ENCODE data around the gene SNX25. TPM values are rescaled to one million over a fixed set of nuclear protein-coding genes. Genes with fewer than 3 reads are reported as not detected.

SNX25 gene
- polyA plus RNA-seq, 1 experiment = 12.6 TPM

DNA sequence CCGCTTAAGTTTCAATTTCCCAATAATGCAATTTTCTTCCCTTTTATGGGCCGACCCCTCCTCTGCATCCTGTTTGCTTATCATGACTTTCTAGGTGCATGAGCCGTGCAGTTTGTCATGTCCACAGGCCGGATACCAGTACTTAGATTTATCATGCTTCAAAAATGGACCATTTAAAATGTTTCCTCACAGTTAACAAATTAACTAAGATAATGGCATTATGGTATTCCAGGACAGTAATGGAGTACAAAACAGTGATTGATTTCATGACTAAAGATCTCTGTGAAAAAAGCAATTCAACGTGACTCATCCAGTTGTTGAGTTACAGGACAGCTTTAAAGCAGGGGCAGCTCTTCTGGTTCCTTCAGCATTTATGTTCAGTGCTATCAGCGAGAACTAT, 23.0 kb downstream of the SNX25 start:
- TF ChIP-seq, protein P1, sequence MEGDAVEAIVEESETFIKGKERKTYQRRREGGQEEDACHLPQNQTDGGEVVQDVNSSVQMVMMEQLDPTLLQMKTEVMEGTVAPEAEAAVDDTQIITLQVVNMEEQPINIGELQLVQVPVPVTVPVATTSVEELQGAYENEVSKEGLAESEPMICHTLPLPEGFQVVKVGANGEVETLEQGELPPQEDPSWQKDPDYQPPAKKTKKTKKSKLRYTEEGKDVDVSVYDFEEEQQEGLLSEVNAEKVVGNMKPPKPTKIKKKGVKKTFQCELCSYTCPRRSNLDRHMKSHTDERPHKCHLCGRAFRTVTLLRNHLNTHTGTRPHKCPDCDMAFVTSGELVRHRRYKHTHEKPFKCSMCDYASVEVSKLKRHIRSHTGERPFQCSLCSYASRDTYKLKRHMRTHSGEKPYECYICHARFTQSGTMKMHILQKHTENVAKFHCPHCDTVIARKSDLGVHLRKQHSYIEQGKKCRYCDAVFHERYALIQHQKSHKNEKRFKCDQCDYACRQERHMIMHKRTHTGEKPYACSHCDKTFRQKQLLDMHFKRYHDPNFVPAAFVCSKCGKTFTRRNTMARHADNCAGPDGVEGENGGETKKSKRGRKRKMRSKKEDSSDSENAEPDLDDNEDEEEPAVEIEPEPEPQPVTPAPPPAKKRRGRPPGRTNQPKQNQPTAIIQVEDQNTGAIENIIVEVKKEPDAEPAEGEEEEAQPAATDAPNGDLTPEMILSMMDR (IDR thresholded peaks at IDR 0.05; ENCODE audit: low read depth, low read length) = no peak
- H3K27me3 ChIP-seq (ENCODE audit: control insufficient read depth, insufficient read depth, low read length) = no peaks in the 10 kb centered on the region
- H3K4me3 ChIP-seq (ENCODE audit: low read depth, low read length) = no peak overlapping the region
- POLR2A ChIA-PET = no interaction called here
- H3K27ac ChIP-seq (ENCODE audit: low read depth, low read length) = no peak overlapping the region
- no peaks in the 10 kb centered on the region for H3K9me3 ChIP-seq (ENCODE audit: control insufficient read depth, insufficient read depth, low read length)
- CTCF ChIA-PET = no interaction called here
- DNase-seq (ENCODE audit: low read depth, low spot score) = no peak

DNA sequence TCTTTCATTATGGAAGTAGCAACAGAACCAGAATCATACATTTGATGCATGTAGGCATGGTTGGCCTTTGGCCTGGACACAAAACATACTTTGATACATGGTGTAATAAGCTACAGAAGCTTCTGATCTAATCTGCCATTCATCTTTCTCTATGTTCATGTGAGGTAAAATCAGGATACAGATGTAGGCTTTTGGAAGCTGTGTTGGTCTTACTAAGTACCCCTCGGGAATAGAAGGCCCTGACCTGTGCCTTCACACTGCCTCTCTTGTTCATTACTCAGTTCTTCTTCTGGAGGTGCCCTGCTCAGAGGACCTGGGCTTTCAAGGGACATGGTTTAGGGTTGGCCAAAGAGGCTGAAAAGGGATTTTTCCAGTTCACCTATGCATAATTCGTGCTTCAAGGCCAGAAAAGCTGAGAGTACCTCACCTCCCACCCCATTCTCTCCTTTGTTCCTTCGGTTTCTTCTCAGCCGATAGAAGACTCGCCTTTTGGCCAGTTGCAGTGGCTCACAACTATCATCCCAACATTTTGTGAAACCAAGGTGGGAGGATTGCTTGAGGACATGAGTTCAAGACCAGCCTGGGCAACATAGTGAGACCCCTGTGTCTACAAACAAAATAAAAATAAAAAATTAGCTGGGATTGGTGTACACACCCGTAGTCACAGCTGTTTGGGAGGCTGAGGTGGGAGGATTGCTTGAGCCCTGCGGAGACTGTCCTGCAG, 25.9 kb downstream of the SNX25 start:
- TF ChIP-seq, protein P1 (IDR thresholded peaks at IDR 0.05; ENCODE audit: low read depth, low read length) = no peak
- Histone ChIP-seq H3K9me3 (ENCODE audit: control insufficient read depth, insufficient read depth, low read length) (no peaks in the 10 kb centered on the region), H3K27ac (ENCODE audit: low read depth, low read length) (no peak overlapping the region), H3K4me3 (ENCODE audit: low read depth, low read length) (no peak overlapping the region), H3K27me3 (ENCODE audit: control insufficient read depth, insufficient read depth, low read length) (no peaks in the 10 kb centered on the region)
- no peak for DNase-seq (ENCODE audit: low read depth, low spot score)
- POLR2A ChIA-PET = no interaction called here
- CTCF ChIA-PET = no interaction called here

DNA sequence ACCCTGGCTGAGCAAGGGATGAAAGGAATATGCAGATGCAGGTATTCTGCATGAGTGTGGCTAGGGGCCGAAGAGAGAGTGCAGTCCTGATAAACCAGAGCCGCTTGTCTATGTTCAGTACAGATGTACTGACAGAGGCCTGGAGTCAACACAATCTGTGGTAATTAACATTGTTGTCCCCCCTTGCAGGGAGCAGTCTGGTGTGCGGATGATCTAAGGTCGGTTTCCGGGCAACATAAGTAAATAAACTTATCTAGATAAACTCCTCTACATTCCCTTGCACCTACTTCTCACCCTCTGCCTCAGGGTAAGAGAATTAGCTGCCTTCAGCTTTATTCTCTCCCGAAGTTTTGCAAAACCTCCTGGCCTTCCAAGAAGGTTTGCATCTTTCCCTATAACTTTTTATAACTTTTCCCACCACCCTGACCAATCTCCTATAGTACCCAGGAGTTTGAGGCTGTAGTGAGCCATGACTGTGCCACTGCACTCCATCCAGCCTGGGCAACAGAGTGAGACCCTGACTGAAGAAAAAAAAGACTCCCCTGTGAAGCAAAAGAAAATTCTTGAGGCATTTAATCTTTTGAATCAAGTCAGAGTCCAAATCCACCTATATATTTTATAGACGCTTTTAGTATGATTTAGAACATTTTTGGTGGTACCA, 26.6 kb downstream of the SNX25 start:
- POLR2A ChIA-PET = no interaction called here
- Histone ChIP-seq H3K27me3 (ENCODE audit: control insufficient read depth, insufficient read depth, low read length) (no peaks in the 10 kb centered on the region), H3K27ac (ENCODE audit: low read depth, low read length) (no peak overlapping the region), H3K4me3 (ENCODE audit: low read depth, low read length) (no peak overlapping the region), H3K9me3 (ENCODE audit: control insufficient read depth, insufficient read depth, low read length) (no peaks in the 10 kb centered on the region)
- CTCF ChIA-PET = interaction anchor here (0.6 kb wide), 1 partner anchor 21 kb away, joined by 9 read pairs; no protein-coding TSS in a partner anchor
- no peak for DNase-seq (ENCODE audit: low read depth, low spot score)
- TF ChIP-seq, protein P1 (IDR thresholded peaks at IDR 0.05; ENCODE audit: low read depth, low read length) = no peak

DNA sequence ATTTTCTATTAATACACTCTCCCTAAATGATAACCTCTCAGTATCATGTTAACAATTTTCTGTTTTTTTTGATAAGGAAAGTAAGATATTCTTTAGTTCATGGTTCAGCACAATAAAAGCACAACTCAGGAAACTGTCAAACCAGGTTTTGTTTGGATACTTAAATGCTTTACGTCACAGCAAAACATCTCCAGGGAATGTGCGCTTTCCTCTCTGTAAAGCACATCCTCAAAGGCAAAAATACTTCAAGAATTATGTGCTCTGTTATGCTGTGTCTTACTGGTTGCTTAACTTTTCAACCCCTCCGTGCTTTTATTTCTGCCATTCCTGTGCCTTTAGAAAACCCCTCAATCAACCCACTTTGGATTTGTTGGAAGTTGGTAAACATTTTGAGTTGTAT, 27.8 kb downstream of the SNX25 start:
- no peaks in the 10 kb centered on the region for H3K27me3 ChIP-seq (ENCODE audit: control insufficient read depth, insufficient read depth, low read length)
- no peaks in the 10 kb centered on the region for H3K9me3 ChIP-seq (ENCODE audit: control insufficient read depth, insufficient read depth, low read length)
- DNase-seq (ENCODE audit: low read depth, low spot score) = no peak
- POLR2A ChIA-PET = no interaction called here
- CTCF ChIA-PET = no interaction called here
- no peak overlapping the region for H3K27ac ChIP-seq (ENCODE audit: low read depth, low read length)
- H3K4me3 ChIP-seq (ENCODE audit: low read depth, low read length) = no peak overlapping the region
- TF ChIP-seq, protein P1 (IDR thresholded peaks at IDR 0.05; ENCODE audit: low read depth, low read length) = no peak

DNA sequence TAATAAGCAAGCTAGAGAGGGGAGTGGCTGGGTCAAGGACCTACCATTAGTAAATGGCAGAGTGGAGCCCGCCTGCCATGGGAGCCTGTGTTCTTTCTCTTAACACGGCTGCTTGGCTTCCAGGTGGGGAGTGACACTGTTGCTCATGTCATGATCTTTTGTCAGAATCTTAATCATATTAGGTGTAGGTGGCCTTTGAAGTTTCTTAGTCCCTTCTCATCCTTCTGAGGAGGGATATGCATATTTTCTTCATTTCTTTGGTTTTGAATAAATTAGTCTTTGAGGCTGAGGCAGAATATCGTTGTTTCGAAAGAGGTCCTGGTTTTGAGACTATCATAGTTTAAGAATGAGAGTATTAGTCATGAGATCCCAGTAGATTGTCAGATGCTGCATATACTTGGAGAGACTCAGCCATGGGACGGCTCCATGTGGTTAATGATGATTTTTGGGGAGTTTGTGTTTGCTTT, 28.9 kb downstream of the SNX25 start:
- TF ChIP-seq, protein P1 (IDR thresholded peaks at IDR 0.05; ENCODE audit: low read depth, low read length) = no peak
- POLR2A ChIA-PET = no interaction called here
- no peak overlapping the region for H3K27ac ChIP-seq (ENCODE audit: low read depth, low read length)
- CTCF ChIA-PET = no interaction called here
- no peaks in the 10 kb centered on the region for H3K9me3 ChIP-seq (ENCODE audit: control insufficient read depth, insufficient read depth, low read length)
- H3K4me3 ChIP-seq (ENCODE audit: low read depth, low read length) = no peak overlapping the region
- peak; percentile 30 for DNase-seq (ENCODE audit: low read depth, low spot score)
- no peaks in the 10 kb centered on the region for H3K27me3 ChIP-seq (ENCODE audit: control insufficient read depth, insufficient read depth, low read length)
